HL-60 (cell line): ENCODE results near the gene FOXF1.

Experiments used
- CTCF ChIP-seq: IDR thresholded peaks from one replicate; pipeline ENCODE4 v1.5.1; 2011; ENCODE audit warnings: low read length, control low read depth, inconsistent platforms; ENCODE audit not compliant: insufficient read depth
- POLR2AphosphoS5 ChIP-seq: IDR thresholded peaks from 2 replicates; pipeline ENCODE4 v1.6.1; 2012; ENCODE audit warnings: low read depth
- REST ChIP-seq: IDR thresholded peaks from 2 replicates; pipeline ENCODE4 v1.6.1; 2012; ENCODE audit warnings: low read depth; ENCODE audit not compliant: insufficient replicate concordance

- TF ChIP-seq REST (no peak), CTCF (no peak), POLR2AphosphoS5 (no peak)
These were observed 32.7 kb downstream of the FOXF1 start for GRCh38 chr16:86542756-86543750.
